Retinal pigment epithelial cell (primary cell): ENCODE measurements around the gene MAU2.

ENCODE experiments used
- DNase-seq: peaks from one replicate; pipeline ENCODE4 v3.0.0-alpha.2; 2010; ENCODE audit warnings: low read depth
- H3K4me3 ChIP-seq: 2 replicates; pipeline ENCODE4 v1.5.1; 2011; ENCODE audit warnings: mild to moderate bottlenecking, low read length, control low read depth, moderate library complexity
- CTCF ChIP-seq: conservative IDR thresholded peaks from 2 replicates; pipeline ENCODE4 v1.5.1; 2011; ENCODE audit warnings: low read depth, low read length, control low read depth, inconsistent platforms

Gene MAU2

GRCh38 chr19:19320361-19321140 is at the start of gene MAU2, which contains the start of gene SUGP1:
Gene MAU2, plus strand, starts transcription at chr19:19320829. Its CDS starts 31 bp downstream, at chr19:19320860.
Gene SUGP1, minus strand, starts transcription at chr19:19320509. Its CDS starts 13 bp downstream, at chr19:19320496.
- DNase-seq = peak; percentile 81
- H3K4me3 ChIP-seq = peak within 1 kb of the TSS; percentile 94
- TF ChIP-seq CTCF = peak; percentile 13

- TF ChIP-seq CTCF = no peak
- no peak overlapping the region for H3K4me3 ChIP-seq
- no peak for DNase-seq
These were observed 48.6 kb upstream of the MAU2 start for GRCh38 chr19:19271828-19272599.

DNA sequence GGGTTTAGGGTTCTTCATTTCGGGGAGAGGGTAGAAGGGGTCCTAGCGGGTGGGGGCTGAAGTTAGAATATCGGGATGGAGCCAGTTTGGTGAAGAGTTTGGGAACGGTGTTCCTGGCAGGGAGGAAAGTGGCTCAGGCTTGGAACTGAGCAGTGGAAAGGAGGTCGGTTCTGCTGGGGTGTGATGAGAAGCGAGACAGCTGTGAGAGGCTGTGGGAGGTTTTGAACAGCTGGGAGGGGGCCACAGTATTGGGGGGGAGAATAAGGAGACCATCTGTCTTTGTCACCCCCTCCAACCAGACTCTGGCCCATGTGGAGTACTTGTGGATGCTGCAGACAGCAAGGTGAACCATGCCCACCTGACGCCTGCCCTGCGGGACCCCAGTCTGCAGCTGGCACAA is 46.5 kb upstream of the MAU2 start:
- DNase-seq = no peak
- no peak for TF ChIP-seq CTCF
- no peak overlapping the region for H3K4me3 ChIP-seq

DNA sequence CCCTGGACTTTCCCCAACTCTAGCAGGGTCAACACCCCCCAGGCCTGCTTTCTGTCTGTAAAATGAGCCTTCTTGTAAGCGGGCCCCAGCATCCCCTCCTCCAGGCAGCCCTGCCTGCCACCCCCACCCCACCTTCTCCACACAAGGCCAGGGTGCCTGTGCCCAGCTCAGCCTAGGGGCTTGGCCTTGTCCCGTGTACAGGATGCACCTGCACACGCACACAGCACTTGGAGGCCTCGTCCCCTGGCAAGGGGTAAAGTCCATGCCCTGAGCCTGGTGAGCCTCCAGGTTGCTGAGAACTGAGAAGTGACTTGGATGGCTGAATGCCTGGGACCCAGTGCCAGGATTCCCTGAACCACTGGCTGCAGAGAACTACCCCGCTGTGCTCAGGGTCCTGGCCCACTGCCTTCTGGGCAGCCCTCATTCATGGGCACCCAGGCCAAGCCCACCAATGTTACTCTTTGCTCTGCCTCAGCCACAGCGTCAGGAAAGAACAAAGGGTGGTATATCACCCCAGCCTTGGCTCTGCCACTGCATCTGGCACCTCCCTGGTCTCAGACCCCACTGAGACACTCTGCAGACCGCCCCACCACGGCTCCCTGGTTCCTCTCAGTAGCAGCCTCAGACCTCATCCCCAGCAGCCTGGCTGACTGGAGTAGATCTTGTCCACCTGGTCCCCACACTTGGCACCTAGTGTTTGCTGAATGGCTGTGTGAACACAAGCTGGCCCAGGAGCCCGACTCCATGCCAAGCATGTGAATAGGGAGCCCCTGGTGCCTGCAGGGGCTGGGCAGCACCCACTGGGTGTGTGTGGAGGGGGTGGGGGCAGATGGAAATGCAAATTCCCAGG is 45.7 kb upstream of the MAU2 start:
- H3K4me3 ChIP-seq = no peak overlapping the region
- no peak for DNase-seq
- no peak for TF ChIP-seq CTCF

GRCh38 chr19:19276386-19276785 is 44.2 kb upstream of the MAU2 start:
- TF ChIP-seq CTCF = no peak
- DNase-seq = no peak
- no peak overlapping the region for H3K4me3 ChIP-seq

GRCh38 chr19:19276851-19277250 is 43.8 kb upstream of the MAU2 start:
- H3K4me3 ChIP-seq = no peak overlapping the region
- DNase-seq = no peak
- no peak for TF ChIP-seq CTCF
